HUES6 (cell line): Measurements from ENCODE around the gene ZCCHC7.
A peak's percentile ranks its signal among the peaks of the same experiment; 100 is the strongest.

Source experiments
- H3K27ac ChIP-seq: 2 replicates; pipeline ENCODE4 v1.7.0; 2013; ENCODE audit warnings: low read depth, mild to moderate bottlenecking, low read length, inconsistent platforms
- H3K27me3 ChIP-seq: 2 replicates; pipeline ENCODE4 v1.6.1; 2013; ENCODE audit warnings: low read length; ENCODE audit not compliant: control insufficient read depth, insufficient read depth
- H3K36me3 ChIP-seq: 2 replicates; pipeline ENCODE4 v1.6.1; 2013; ENCODE audit warnings: low read length; ENCODE audit not compliant: control insufficient read depth, insufficient read depth
- H3K4me1 ChIP-seq: 2 replicates; pipeline ENCODE4 v1.6.1; 2013; ENCODE audit warnings: low read length; ENCODE audit not compliant: control insufficient read depth, insufficient read depth
- H3K4me3 ChIP-seq: 2 replicates; pipeline ENCODE4 v1.5.1; 2013; ENCODE audit warnings: low read depth, low read length
- H3K9ac ChIP-seq: one replicate; pipeline ENCODE4 v1.6.1; 2013; ENCODE audit warnings: mild to moderate bottlenecking, low read length
- H3K9me3 ChIP-seq: 2 replicates; pipeline ENCODE4 v1.6.1; 2013; ENCODE audit warnings: low read depth, low read length; ENCODE audit not compliant: control insufficient read depth, insufficient read depth

ZCCHC7 gene

DNA sequence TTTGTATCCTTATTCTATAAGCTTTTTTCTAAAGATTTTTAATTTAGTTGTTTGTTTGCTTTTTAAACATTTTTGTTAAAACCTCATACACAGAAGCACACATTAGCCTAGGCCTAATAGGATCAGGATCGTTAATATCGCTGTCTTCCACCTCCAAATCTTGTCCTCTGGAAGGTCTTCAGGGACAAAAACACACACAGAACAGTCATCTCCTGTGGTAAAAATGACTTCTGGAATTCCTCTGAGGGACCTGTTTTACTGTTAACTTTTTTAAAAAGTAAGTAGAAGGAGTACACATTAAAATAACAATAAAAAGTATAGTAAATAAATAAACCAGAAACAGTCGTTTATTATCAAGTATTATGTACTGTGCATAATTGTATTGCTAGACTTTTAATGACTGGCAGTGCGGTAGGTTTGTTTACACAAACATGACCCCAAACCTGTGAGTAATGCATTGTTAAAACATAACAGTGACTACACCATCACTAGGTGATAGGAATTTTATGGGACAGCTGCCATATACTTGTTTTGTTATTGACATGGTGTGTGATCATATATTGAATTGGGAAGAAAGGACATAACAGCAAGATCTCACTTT, 109.6 kb downstream of the ZCCHC7 start:
- H3K36me3 ChIP-seq = no peaks in the 10 kb centered on the region
- H3K4me1 ChIP-seq = peaks cover 13% of the 10 kb centered on the region
- H3K9me3 ChIP-seq = no peaks in the 10 kb centered on the region
- no peak overlapping the region for H3K4me3 ChIP-seq
- H3K27ac ChIP-seq = no peak overlapping the region
- H3K27me3 ChIP-seq = no peaks in the 10 kb centered on the region
- no peak overlapping the region for H3K9ac ChIP-seq

DNA sequence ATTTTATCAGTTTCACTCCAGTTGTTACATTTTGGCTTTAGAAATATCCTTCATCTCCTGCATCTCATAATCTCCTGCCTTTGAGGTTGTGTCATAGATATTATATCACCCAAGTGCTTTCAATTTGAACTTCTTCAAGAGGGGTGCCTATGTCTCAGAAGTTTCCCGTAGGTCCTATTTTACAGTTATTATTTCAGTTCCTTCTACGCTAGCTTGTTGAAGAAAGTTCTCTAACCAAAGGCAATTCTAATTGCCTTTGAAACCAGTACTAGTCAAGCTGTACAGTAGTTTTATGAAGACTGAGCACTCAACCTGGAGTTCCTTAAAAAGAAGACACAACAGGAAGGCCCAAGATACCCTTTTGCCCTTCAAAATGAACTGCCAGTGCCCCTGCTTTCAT, 116.4 kb downstream of the ZCCHC7 start:
- no peak overlapping the region for H3K4me3 ChIP-seq
- no peak overlapping the region for H3K27ac ChIP-seq
- no peaks in the 10 kb centered on the region for H3K27me3 ChIP-seq
- peaks cover 6% of the 10 kb centered on the region for H3K4me1 ChIP-seq
- no peaks in the 10 kb centered on the region for H3K9me3 ChIP-seq
- no peak overlapping the region for H3K9ac ChIP-seq
- no peaks in the 10 kb centered on the region for H3K36me3 ChIP-seq

DNA sequence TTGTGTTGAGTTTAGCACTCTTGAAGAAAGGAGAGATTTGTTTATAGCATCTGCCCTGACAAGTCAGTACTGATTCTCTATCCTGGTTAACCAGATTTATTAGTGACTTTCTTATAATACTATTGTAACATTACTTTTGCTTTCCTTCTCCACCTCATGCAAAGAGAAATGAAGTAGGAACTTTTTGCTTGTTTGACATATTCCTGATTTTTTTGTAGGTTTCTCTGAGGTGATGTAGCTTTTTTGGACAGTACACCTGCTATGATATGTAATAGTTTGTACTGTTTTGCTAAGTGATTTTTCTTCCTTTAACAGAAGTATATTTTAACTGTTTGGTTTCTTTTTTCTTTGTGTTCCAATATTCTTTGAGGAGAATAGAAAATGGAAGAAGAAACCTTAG, 117.7 kb downstream of the ZCCHC7 start:
- no peak overlapping the region for H3K4me3 ChIP-seq
- no peak overlapping the region for H3K27ac ChIP-seq
- H3K9ac ChIP-seq = no peak overlapping the region
- H3K36me3 ChIP-seq = no peaks in the 10 kb centered on the region
- peaks cover 6% of the 10 kb centered on the region for H3K4me1 ChIP-seq
- no peaks in the 10 kb centered on the region for H3K9me3 ChIP-seq
- no peaks in the 10 kb centered on the region for H3K27me3 ChIP-seq

DNA sequence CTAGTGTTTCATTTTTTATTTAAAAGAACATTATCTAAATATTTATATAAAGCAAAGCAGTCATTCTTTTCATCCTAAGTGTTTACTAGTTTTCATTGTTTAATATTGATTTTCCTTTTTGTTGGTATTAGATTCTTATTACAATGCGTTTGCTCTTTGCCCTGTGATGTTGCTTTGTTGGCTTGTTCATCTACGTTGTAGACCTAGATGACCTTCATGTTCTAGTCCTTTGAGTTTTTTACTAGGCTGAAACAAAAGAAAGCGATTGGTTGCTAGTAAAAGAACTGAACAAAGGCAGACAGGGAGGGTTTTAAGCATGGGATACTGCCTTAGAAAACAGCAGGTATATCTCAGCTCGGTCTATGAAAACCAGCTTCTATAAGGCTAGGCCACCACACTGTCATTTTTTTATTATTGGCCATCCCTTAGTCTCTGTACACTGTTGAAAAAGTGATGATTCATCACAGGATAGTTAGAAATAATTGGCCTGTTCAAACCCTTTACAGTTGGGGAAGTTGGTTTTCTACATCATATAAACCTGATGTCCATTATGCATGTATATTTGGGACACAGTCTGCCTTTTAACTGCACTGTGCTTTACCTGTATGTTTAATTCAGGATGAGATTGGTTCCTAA, 119.0 kb downstream of the ZCCHC7 start:
- Histone ChIP-seq H3K9me3 (no peaks in the 10 kb centered on the region), H3K27ac (no peak overlapping the region), H3K27me3 (no peaks in the 10 kb centered on the region), H3K4me3 (no peak overlapping the region), H3K9ac (no peak overlapping the region), H3K4me1 (peaks cover 18% of the 10 kb centered on the region), H3K36me3 (no peaks in the 10 kb centered on the region)

DNA sequence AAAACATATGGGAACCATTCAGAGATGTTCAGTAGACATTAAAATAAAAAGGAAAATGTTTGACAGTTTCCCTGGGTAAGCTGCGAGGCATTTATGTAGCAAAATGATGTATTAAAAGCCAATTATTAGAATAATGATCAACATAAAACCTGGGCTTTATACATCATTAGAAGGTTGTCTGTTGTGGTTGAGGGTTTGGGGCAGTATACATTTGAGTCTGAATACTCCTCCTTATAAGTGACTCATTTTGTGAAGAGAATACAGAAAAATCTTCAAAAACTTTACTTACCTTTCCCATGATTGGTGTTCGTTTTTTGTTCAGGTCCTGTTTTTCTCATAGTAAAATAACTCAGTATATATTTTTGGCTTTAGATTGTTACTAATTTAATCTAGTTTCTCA, 119.5 kb downstream of the ZCCHC7 start:
- Histone ChIP-seq H3K27me3 (no peaks in the 10 kb centered on the region), H3K9ac (no peak overlapping the region), H3K9me3 (no peaks in the 10 kb centered on the region), H3K27ac (no peak overlapping the region), H3K4me3 (no peak overlapping the region), H3K4me1 (peaks cover 21% of the 10 kb centered on the region), H3K36me3 (no peaks in the 10 kb centered on the region)

DNA sequence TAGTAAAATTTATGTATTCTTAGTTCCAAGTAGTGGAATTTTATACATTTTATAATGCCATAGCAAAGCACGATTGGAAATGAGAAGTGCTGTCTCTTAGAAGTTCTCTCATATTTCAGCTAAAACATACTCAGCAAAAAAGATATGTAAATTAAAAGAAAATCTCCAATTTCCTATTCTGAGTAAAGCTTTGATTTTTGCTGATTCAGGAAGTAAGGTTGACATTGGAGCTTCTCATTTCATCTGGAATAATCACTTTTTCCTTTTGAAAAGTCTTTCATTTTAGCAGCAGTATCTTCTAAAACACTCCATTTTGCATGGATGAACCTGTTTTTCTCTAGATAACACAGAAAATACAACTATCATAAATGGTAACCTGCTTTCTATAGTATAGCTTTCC, 121.0 kb downstream of the ZCCHC7 start:
- Histone ChIP-seq H3K36me3 (no peaks in the 10 kb centered on the region), H3K4me1 (peaks cover 21% of the 10 kb centered on the region), H3K27ac (no peak overlapping the region), H3K4me3 (no peak overlapping the region), H3K9me3 (no peaks in the 10 kb centered on the region), H3K9ac (no peak overlapping the region), H3K27me3 (no peaks in the 10 kb centered on the region)

DNA sequence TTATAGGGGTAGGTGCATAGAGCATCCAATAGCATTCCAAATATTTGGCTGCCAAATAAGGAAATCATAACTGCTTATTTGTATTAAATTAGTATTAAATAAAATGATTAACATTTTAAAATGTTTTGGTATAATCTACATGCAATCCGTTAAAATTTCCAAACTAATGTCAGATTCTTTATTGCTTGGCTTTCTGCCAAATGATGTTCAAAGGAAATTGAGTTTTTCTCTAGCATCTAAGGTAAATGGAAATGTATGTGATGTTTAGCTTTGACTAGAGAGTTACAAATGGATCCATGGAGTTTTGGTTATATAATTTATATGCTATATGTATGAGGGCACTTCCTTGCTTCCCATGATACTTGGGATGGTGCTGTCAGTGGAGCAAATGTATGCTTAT, 121.7 kb downstream of the ZCCHC7 start:
- Histone ChIP-seq H3K27me3 (no peaks in the 10 kb centered on the region), H3K4me1 (peaks cover 21% of the 10 kb centered on the region), H3K27ac (no peak overlapping the region), H3K36me3 (no peaks in the 10 kb centered on the region), H3K9me3 (no peaks in the 10 kb centered on the region), H3K4me3 (no peak overlapping the region), H3K9ac (no peak overlapping the region)

DNA sequence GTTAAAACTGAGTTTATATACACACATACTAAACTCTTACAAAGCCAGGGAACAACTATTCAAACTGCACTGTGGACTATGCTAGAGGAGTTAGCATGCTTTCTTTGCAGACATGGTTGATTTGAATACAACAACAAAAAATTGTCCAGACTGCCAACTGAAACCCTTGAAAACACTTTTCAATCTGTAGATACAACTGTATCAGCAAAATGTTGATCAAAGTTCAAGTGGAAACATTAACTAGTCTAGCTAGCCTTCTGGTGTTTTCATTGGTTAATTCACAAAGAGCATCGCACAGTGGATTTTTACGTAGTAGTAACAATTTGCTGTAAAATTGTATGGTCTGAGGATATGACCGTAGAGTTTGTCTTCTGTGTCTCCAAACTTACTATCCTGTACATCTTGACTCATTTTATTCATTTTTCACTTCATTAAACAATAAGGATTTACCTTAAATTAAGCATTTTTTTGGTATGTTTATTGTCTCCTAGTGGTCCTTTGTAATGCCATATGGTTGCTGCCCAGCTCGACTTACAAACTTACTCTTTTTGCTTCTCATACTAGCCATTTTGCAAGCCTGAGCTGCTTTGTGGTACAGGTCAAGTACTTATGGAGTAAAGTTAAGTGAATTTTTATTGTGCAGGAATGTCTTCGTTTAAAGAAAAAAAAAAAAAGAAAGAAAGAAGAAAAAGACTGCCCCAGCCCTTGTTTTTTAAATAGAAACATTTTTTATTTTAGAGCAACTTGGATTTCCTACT, 123.4 kb downstream of the ZCCHC7 start:
- no peak overlapping the region for H3K27ac ChIP-seq

DNA sequence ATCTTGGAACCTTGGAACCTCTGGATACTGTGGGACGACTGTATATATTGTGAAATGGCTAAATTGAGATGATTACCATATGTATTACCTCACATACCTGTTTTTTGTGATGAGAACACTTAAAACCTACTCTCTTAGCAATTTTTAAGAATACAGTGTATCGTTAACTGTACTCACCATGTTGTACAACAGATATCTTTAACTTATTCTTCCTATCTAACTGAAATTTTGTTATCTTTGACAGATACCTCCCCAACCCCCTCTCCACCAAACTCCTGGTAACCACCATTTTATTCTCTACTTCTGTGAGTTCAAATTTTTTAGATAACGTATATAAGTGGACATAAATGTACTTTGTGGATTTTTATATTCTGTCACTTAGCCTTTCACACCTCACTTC, 126.5 kb downstream of the ZCCHC7 start:
- Histone ChIP-seq H3K4me3 (no peak overlapping the region), H3K9ac (no peak overlapping the region), H3K36me3 (no peaks in the 10 kb centered on the region), H3K9me3 (no peaks in the 10 kb centered on the region), H3K27ac (no peak overlapping the region), H3K4me1 (peaks cover 31% of the 10 kb centered on the region), H3K27me3 (no peaks in the 10 kb centered on the region)

More for the DNA sequence above, 123.4 kb downstream of the ZCCHC7 start:
- peaks cover 21% of the 10 kb centered on the region for H3K4me1 ChIP-seq
- H3K27me3 ChIP-seq = no peaks in the 10 kb centered on the region
- no peak overlapping the region for H3K4me3 ChIP-seq
- H3K9me3 ChIP-seq = no peaks in the 10 kb centered on the region
- no peak overlapping the region for H3K9ac ChIP-seq
- no peaks in the 10 kb centered on the region for H3K36me3 ChIP-seq

DNA sequence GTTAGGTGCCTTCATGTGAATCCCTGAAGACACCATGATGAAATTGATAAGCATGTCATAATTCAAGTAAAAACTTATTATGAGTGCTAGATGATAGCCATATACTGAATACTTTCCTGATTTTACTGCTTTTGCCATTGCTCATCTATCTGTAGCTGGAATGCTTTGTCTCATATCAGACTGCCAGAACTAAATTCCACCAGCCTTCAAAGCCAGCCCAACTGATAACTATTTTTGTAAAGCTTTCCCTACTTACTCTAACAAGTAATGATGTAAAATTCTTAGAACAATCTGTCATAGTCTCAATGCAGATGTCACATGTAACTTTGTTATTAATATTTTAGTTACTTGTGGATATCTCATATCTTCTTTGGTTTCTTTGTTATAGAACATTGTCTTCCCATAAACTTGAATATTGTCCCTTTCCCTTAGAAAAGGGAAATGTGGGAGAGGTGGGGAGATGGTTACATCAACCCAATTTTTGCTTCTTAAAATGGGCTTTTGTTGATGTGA, 128.3 kb downstream of the ZCCHC7 start:
- Histone ChIP-seq H3K9ac (no peak overlapping the region), H3K36me3 (no peaks in the 10 kb centered on the region), H3K9me3 (no peaks in the 10 kb centered on the region), H3K4me1 (peaks cover 43% of the 10 kb centered on the region), H3K27ac (no peak overlapping the region), H3K4me3 (no peak overlapping the region), H3K27me3 (no peaks in the 10 kb centered on the region)

DNA sequence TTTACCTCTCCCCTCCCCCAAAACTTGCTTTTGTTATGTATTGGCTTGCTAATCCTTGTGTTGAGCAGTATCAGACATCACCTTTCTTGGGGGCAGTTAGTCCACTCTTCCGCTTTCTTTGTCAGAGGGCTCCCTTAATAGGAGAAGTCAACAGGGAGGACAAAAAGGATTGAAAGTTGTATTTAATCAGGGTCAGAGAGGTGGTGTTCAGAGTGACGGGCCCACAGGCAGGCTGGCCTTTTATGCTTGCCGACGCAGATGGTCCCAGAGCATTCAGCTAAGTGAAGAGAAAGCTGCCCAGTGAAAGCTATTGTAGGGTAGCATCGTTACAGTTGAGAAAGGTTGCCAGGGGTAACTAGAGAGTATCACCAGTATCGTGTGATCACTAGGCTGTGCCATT, 131.1 kb downstream of the ZCCHC7 start:
- H3K4me1 ChIP-seq = peaks cover 40% of the 10 kb centered on the region
- peak overlapping the region; percentile 44; the same call in 1 of the 2 replicates for H3K27ac ChIP-seq
- H3K27me3 ChIP-seq = no peaks in the 10 kb centered on the region
- H3K9me3 ChIP-seq = no peaks in the 10 kb centered on the region
- no peak overlapping the region for H3K9ac ChIP-seq
- peak overlapping the region; percentile 25 for H3K4me3 ChIP-seq
- H3K36me3 ChIP-seq = no peaks in the 10 kb centered on the region
